Retinal pigment epithelial cell (primary cell): ENCODE results near the gene MAGEB17.
A peak's percentile ranks its signal among the peaks of the same experiment; 100 is the strongest.

ENCODE experiments used
- DNase-seq: peaks from one replicate; pipeline ENCODE4 v3.0.0-alpha.2; 2010; ENCODE audit warnings: low read depth
- H3K4me3 ChIP-seq: 2 replicates; pipeline ENCODE4 v1.5.1; 2011; ENCODE audit warnings: mild to moderate bottlenecking, low read length, control low read depth, moderate library complexity
- TF ChIP-seq, protein P1 (sequence below): conservative IDR thresholded peaks from 2 replicates; pipeline ENCODE4 v1.5.1; 2011; ENCODE audit warnings: low read depth, low read length, control low read depth, inconsistent platforms

Gene MAGEB17

DNA sequence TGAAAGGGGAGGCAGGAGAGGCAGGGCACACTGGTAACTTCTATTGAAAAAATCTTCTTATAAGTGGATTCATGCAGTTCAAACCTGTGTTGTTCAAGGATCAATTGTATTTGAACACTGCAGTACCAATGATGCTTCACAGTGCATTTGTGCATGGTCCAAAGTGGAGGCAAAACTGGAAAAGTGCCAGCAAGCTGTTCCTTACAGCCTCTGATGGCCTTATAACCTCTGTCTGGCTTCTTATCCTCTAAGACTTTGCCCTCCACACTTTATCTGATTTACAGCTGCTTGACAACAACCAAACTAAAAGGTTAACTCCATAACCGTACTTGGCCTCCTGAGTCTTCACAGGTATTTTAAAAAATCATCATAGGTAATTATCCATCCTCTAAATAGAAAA lies 40.4 kb downstream of the MAGEB17 start:
- TF ChIP-seq, protein P1, sequence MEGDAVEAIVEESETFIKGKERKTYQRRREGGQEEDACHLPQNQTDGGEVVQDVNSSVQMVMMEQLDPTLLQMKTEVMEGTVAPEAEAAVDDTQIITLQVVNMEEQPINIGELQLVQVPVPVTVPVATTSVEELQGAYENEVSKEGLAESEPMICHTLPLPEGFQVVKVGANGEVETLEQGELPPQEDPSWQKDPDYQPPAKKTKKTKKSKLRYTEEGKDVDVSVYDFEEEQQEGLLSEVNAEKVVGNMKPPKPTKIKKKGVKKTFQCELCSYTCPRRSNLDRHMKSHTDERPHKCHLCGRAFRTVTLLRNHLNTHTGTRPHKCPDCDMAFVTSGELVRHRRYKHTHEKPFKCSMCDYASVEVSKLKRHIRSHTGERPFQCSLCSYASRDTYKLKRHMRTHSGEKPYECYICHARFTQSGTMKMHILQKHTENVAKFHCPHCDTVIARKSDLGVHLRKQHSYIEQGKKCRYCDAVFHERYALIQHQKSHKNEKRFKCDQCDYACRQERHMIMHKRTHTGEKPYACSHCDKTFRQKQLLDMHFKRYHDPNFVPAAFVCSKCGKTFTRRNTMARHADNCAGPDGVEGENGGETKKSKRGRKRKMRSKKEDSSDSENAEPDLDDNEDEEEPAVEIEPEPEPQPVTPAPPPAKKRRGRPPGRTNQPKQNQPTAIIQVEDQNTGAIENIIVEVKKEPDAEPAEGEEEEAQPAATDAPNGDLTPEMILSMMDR, result no peak
- no peak overlapping the region for H3K4me3 ChIP-seq
- no peak for DNase-seq

DNA sequence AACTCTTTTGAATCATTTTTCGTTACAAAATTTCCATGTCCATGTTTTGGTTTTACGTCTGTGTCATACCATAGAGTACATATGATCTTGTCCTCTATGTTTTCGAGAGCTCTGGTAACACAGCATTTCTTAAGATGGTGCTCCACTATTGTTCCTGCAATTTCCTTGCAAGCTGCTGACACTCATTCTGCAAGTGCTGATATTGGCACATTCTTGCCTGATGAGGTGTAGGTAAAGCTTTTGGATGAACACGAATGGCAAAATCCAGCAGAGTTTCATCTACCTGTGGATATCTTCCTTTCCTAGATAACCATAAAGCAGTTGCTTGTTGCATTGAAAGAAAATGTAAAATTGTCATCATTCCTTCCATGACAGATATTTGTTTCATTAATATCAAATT lies 41.3 kb downstream of the MAGEB17 start:
- DNase-seq, result no peak
- H3K4me3 ChIP-seq, result no peak overlapping the region
- TF ChIP-seq, protein P1, result no peak

- TF ChIP-seq, protein P1, result no peak
- DNase-seq, result no peak
- H3K4me3 ChIP-seq, result no peak overlapping the region
Observed at GRCh38 chrX:16210061-16210460, 42.8 kb downstream of the MAGEB17 start.

- TF ChIP-seq, protein P1, result no peak
- no peak for DNase-seq
Observed at GRCh38 chrX:16212024-16212423, 44.7 kb downstream of the MAGEB17 start.

GRCh38 chrX:16212436-16212835 lies 45.2 kb downstream of the MAGEB17 start:
- no peak overlapping the region for H3K4me3 ChIP-seq
- DNase-seq, result no peak
- TF ChIP-seq, protein P1, result peak; percentile 50

More at GRCh38 chrX:16212024-16212423, 44.7 kb downstream of the MAGEB17 start:
- no peak overlapping the region for H3K4me3 ChIP-seq

DNA sequence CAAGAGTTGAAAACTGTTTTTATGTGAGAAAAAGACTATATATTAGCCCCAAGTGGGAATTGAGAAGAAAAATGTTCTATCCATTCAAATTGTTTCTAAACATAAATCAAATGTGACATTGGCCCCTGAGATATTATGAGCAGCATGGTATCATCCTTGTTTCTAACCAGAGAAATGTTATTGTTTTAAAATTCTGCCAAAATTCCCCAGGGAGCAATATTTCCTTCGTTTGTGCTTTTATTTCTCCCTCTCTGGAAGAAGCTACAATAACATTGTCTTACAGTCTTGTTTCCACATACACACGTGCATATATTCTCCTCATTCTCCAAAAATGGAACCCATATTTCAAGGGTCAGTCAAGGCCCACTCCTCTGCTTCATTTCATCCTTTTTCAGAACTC lies 46.7 kb downstream of the MAGEB17 start:
- DNase-seq, result no peak
- H3K4me3 ChIP-seq, result no peak overlapping the region
- TF ChIP-seq, protein P1, result no peak

- no peak overlapping the region for H3K4me3 ChIP-seq
- TF ChIP-seq, protein P1, result no peak
- DNase-seq, result no peak
Observed at GRCh38 chrX:16215660-16216059, 48.4 kb downstream of the MAGEB17 start.
